Upper lobe of left lung (tissue), 6 donors: ENCODE data around the gene ULK4. TPM values are rescaled to one million over a fixed set of nuclear protein-coding genes. Genes with fewer than 3 reads are reported as not detected.
"Not testable (repeated sequence)": the region's sequence is repeated elsewhere in the genome, so short reads cannot be mapped to it uniquely, and the experiment has no call there.

Experiments
- ATAC-seq, 2 donors: fragments of 200-7000 bp; cut with Tn5 transposase; one replicate each; pipeline ENCODE4 v1.9.1; 2022; ENCODE audit warnings: mild to moderate bottlenecking in 2 of 2, moderate library complexity in 2 of 2; ENCODE audit not compliant: low FRiP score in 2 of 2
- DNase-seq, 2 donors: peaks; one replicate each; pipeline ENCODE4 v3.0.0-alpha.2; 2019 to 2020
- H3K27ac ChIP-seq, 4 donors: fragments of 200-600 bp; sonication (generic); one replicate each; pipeline ENCODE4 v1.5.1; 2016 to 2019
- H3K27me3 ChIP-seq, 4 donors: fragments of 200-600 bp; sonication (generic); one replicate each; pipeline ENCODE4 v1.5.1; 2017 to 2019
- H3K36me3 ChIP-seq, 4 donors: fragments of 200-600 bp; sonication (generic); one replicate each; pipeline ENCODE4 v1.5.1; 2016 to 2019
- H3K4me1 ChIP-seq, 4 donors: fragments of 200-600 bp; sonication (generic); one replicate each; pipeline ENCODE4 v1.5.1; 2018 to 2019
- H3K4me3 ChIP-seq, 4 donors: fragments of 200-600 bp; sonication (generic); one replicate each; pipeline ENCODE4 v1.5.1; 2017 to 2019; ENCODE audit warnings: mild to moderate bottlenecking in 2 of 4, moderate library complexity in 1 of 4
- H3K9me3 ChIP-seq, 4 donors: fragments of 200-600 bp; sonication (generic); one replicate each; pipeline ENCODE4 v1.5.1; 2018 to 2019
- CTCF ChIP-seq, 6 experiments: fragments of 450-650 bp in 4 of 6; fragments of 200-600 bp in 2 of 6; sonication (generic) in 2 of 6; IDR thresholded peaks; one replicate each; pipeline ENCODE4 v1.5.1; 2016 to 2019; ENCODE audit warnings: antibody characterized with exemption in 6 of 6
- EP300 ChIP-seq, 4 donors: sonication (generic); formaldehyde crosslinking; IDR thresholded peaks; one replicate each; pipeline ENCODE4 v1.5.1; 2017; ENCODE audit warnings: antibody characterized with exemption in 4 of 4, control low read depth in 2 of 4
- POLR2A ChIP-seq, 4 donors: fragments of 450-650 bp; IDR thresholded peaks; one replicate each; pipeline ENCODE4 v1.5.1; 2016 to 2017; ENCODE audit warnings: antibody characterized with exemption in 4 of 4, mild to moderate bottlenecking in 2 of 4
- POLR2AphosphoS5 ChIP-seq, 2 donors: sonication (generic); formaldehyde crosslinking; IDR thresholded peaks; one replicate each; pipeline ENCODE4 v1.5.1; 2017; ENCODE audit warnings: antibody characterized with exemption in 2 of 2
- WGBS, 2 donors: methylation state at CpG; one replicate each; pipeline ENCODE4 v1.1.5; 2017 to 2018; 5-methylcytosine and 5-hydroxymethylcytosine counted together
- total RNA-seq, 6 donors: library from RNA; depleted of rRNA in 4 of 6; stranded (reverse); fragments of >200 nt in 4 of 6; gene quantifications; one replicate each; pipeline versions ENCODE4 v1.1.0 to v1.2.1, GENCODE V29; 2016 to 2021
- donor health status: DM: no; HTN: no; CAD: no; lungs with moderate emphysema.
- donor health status: DM: no; HTN: yes; CAD: no; lungs with severe emphysema.

Gene ULK4
- total RNA-seq, 6 donors from 2014 or later, result 9.4 to 76.5 (median 28.1) TPM

DNA sequence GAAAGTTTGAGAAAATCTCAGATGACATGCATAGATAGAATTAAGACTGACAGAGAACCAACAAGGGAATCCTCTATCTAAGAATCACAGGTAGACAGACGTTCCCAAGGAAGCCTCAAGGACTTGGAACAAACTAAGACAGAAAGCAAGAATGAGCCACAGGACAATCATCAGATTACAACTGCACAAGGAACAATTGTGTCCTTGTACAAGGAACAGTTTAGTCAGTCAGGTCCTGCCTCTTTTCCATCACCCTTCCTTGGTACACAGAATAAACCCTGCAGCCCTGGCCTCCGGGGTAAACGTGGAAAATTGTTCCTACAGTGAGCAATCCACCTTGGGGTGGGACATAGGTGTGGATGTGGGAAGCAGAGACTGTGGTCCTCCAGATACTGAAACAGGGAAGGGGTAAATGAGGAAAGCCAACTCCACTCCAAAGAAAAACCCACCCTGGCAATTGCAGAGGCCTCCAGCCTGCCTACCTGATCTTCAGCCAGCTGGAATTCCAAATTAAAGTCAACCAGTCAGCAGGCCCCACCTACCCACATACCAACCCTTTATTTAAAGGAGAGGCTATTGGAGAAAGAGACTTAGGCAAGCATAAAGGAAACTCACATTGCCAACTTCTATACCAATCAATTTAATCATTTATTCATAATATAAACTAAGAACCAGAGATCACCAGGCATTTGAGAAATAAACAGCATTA, 73.4 kb downstream of the ULK4 start:
- DNase-seq, result no peak
- 50 to 68% methylated on average over 3 of the region's 3 CpGs for WGBS, 2 donors
- H3K4me1 ChIP-seq, result no peaks in the 10 kb centered on the region

GRCh38 chr3:41882956-41883355, 78.9 kb downstream of the ULK4 start:
- no peak overlapping the region for H3K27ac ChIP-seq
- TF ChIP-seq EP300 (IDR thresholded peaks at IDR 0.05), result no peak
- TF ChIP-seq POLR2AphosphoS5 (IDR thresholded peaks at IDR 0.05), result no peak
- TF ChIP-seq POLR2A (IDR thresholded peaks at IDR 0.05), result no peak
- no peak for TF ChIP-seq CTCF (IDR thresholded peaks at IDR 0.05)
- no peaks in the 10 kb centered on the region for H3K9me3 ChIP-seq
- no peak overlapping the region for H3K4me3 ChIP-seq
- no peaks in the 10 kb centered on the region for H3K27me3 ChIP-seq
- DNase-seq (no peak), ATAC-seq (no peak)
- H3K4me1 ChIP-seq, result no peaks in the 10 kb centered on the region
- peaks cover 0 to 3% (median 0%) of the 10 kb centered on the region in 4 donors for H3K36me3 ChIP-seq

More for the DNA sequence above, 73.4 kb downstream of the ULK4 start:
- TF ChIP-seq POLR2A (IDR thresholded peaks at IDR 0.05) (no peak), CTCF (IDR thresholded peaks at IDR 0.05) (no peak), POLR2AphosphoS5 (IDR thresholded peaks at IDR 0.05) (no peak), EP300 (IDR thresholded peaks at IDR 0.05) (no peak)
- H3K36me3 ChIP-seq, result peaks cover 0 to 3% (median 0%) of the 10 kb centered on the region in 4 donors
- no peaks in the 10 kb centered on the region for H3K9me3 ChIP-seq
- H3K27ac ChIP-seq, result no peak overlapping the region
- no peak overlapping the region for H3K4me3 ChIP-seq
- H3K27me3 ChIP-seq, result no peaks in the 10 kb centered on the region
- ATAC-seq, result no peak

- Histone ChIP-seq H3K27ac (no peak overlapping the region), H3K4me3 (no peak overlapping the region), H3K27me3 (no peaks in the 10 kb centered on the region), H3K4me1 (no peaks in the 10 kb centered on the region), H3K36me3 (peaks cover 0 to 3% (median 0%) of the 10 kb centered on the region in 4 donors), H3K9me3 (no peaks in the 10 kb centered on the region)
- DNase-seq, result no peak
- no peak for TF ChIP-seq EP300 (IDR thresholded peaks at IDR 0.05)
- TF ChIP-seq CTCF (IDR thresholded peaks at IDR 0.05), result peak; percentile 45 to 75 (median 65)
- TF ChIP-seq POLR2A (IDR thresholded peaks at IDR 0.05), result no peak
- no peak for ATAC-seq
- WGBS, 2 donors, result 65% methylated on average over 3 of the region's 3 CpGs
Observed at GRCh38 chr3:41881233-41881821, 80.6 kb downstream of the ULK4 start.

- WGBS, 2 donors, result 76 to 81% methylated on average over 2 of the region's 2 CpGs
- Histone ChIP-seq H3K27ac (no peak overlapping the region), H3K9me3 (no peaks in the 10 kb centered on the region), H3K36me3 (peaks cover 0 to 3% (median 0%) of the 10 kb centered on the region in 4 donors), H3K4me1 (no peaks in the 10 kb centered on the region), H3K4me3 (no peak overlapping the region), H3K27me3 (no peaks in the 10 kb centered on the region)
- no peak for ATAC-seq
- DNase-seq, result no peak
- TF ChIP-seq CTCF (IDR thresholded peaks at IDR 0.05) (no peak), EP300 (IDR thresholded peaks at IDR 0.05) (no peak), POLR2A (IDR thresholded peaks at IDR 0.05) (no peak), POLR2AphosphoS5 (IDR thresholded peaks at IDR 0.05) (no peak)
Observed at GRCh38 chr3:41880387-41880786, 81.5 kb downstream of the ULK4 start.

DNA sequence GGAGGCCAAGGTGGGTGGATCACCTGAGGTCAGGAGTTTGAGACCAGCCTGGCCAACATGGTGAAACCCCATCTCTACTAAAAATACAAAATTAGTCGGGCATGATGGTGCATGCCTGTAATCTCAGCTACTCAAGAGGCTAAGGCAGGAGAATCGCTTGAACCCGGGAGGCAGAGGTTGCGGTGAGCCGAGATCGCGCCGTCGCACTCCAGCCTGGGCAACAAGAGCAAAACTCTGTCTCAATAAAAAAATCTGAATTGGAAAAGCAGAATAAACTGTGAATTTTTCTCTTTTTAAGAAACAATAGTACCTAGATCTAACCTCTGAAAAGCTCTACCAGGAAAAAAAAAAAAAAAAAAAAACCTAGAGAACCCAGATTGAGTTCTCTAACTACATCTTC, 84.2 kb downstream of the ULK4 start:
- H3K27me3 ChIP-seq, H3K36me3 ChIP-seq, H3K27ac ChIP-seq, H3K9me3 ChIP-seq, H3K4me3 ChIP-seq, H3K4me1 ChIP-seq, ATAC-seq: not testable (repeated sequence)
- peak in 1 of 2 donors; percentile 58 for DNase-seq
- WGBS, 2 donors, result 96% methylated on average over 9 of the region's 9 CpGs
